ENCODE data around the gene SPDYE8. TPM values are rescaled to one million over a fixed set of nuclear protein-coding genes. Genes with fewer than 3 reads are reported as not detected.
"Not testable (repeated sequence)": the region's sequence is repeated elsewhere in the genome, so short reads cannot be mapped to it uniquely, and the experiment has no call there.

The SPDYE8 gene
- total RNA-seq, 4 donors from 2014 or later: not detected

DNA sequence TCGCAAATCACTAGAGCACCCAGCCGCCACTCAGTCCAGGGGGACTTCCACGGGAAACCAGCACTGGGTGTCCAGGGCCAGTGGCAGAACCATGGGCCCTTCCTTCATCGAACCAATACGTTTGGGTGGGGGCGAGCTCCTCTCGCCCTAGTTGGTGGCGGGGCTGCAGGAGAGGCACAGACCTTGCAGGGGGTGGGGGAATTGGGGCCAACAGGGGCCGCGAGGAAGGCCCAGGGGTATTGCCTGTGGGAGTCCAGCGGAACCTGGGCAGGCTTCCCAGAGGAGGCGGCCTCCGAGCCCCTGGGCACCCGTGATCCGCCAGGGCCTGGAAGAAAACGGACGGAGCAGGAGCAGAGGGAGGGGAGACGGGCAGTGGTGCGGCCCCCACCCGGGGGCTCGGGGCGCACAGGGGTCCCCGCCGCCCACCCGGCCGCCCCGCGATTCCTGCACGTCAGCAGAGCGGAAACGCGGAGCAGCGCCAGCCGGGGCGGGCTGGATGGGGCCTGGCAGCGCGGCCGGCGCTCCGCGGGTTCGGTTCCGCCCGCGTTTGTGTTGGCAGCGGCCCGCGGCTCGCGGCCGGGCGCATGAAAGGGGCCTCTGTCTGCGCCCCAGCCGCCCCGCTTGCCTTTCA is 53.8 kb downstream of the SPDYE8 start:
- 94% methylated on average over 10 of the region's 55 CpGs; no CpG with 5 or more reads in 1 of the 2 donors for WGBS, 2 donors
- H3K27ac ChIP-seq; H3K36me3 ChIP-seq; intact Hi-C loops (cut with DNase I); H3K4me1 ChIP-seq; H3K9me3 ChIP-seq; H3K27me3 ChIP-seq; H3K4me3 ChIP-seq (replicated peaks in 1 of 3); DNase-seq: not testable (repeated sequence)

GRCh38 chr7:72974781-72975180 is 54.8 kb downstream of the SPDYE8 start:
- WGBS, 2 donors: no CpG with 5 or more reads among the region's 7 CpGs
- H3K4me3 ChIP-seq (replicated peaks in 1 of 3); H3K9me3 ChIP-seq; intact Hi-C loops (cut with DNase I); H3K27ac ChIP-seq; H3K27me3 ChIP-seq; H3K36me3 ChIP-seq; H3K4me1 ChIP-seq; DNase-seq: not testable (repeated sequence)

DNA sequence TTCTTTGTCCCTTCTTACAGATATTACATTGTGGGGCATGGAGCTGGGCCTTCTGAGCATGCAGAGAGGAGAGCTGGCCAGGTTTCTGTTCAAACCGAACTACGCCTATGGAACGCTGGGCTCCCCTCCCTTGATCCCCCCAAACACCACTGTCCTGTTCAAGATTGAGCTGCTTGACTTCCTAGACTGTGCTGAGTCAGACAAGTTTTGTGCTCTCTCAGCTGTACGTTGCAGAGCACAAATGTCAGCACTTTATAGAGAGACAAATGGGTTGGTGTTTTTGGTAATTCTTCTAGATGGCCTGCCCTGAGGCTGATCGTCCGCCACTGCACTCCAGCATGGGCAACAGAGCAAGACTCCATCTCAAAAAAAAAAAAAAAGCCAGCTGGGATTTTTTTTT is 58.1 kb downstream of the SPDYE8 start:
- DNase-seq; intact Hi-C loops (cut with DNase I); H3K9me3 ChIP-seq; H3K36me3 ChIP-seq; H3K27me3 ChIP-seq; H3K4me3 ChIP-seq (replicated peaks in 1 of 3); H3K4me1 ChIP-seq; H3K27ac ChIP-seq: not testable (repeated sequence)
- no CpG with 5 or more reads among the region's 6 CpGs for WGBS, 2 donors

Small RNAs within 50 kb of the gene (small RNA-seq; reads per million reads assigned to genes)
- gene RF00019: not detected

Other genes starting within 250 kb of the SPDYE8 start
- 1 to 10 TPM; 3.7 to 7.4 (median 4.9) TPM for gene TYW1B, start 201.6 kb downstream of the SPDYE8 start, total RNA-seq
- gene POM121, start 104.7 kb downstream of the SPDYE8 start, total RNA-seq: 10 to 100 TPM; 14.1 to 28.6 (median 17.5) TPM
- 1 to 10 TPM in 2 of 4 donors, not detected in 2; 1.0 TPM for gene TRIM74, start 60.3 kb downstream of the SPDYE8 start, total RNA-seq
- gene SPDYE11, start 28.1 kb upstream of the SPDYE8 start, total RNA-seq: not detected
- not detected for gene SPDYE9, start 56.3 kb upstream of the SPDYE8 start, total RNA-seq

All from thyroid gland (tissue), 4 donors.